Breast epithelium (tissue), 3 donors: ENCODE measurements around the gene CHST10.

ENCODE experiments used
- CTCF ChIP-seq, 3 donors: fragments of 450-650 bp; IDR thresholded peaks; one replicate each; pipeline ENCODE4 v1.5.1; 2016 to 2017; ENCODE audit warnings: antibody characterized with exemption in 3 of 3, mild to moderate bottlenecking in 3 of 3, moderate library complexity in 3 of 3
- POLR2A ChIP-seq: fragments of 450-650 bp; IDR thresholded peaks from one replicate; pipeline ENCODE4 v1.6.1; 2016; ENCODE audit warnings: antibody characterized with exemption, mild to moderate bottlenecking, moderate library complexity
- POLR2AphosphoS5 ChIP-seq, 3 donors: sonication (generic); formaldehyde crosslinking; IDR thresholded peaks; one replicate each; pipeline ENCODE4 v1.6.1; 2017; ENCODE audit warnings: antibody characterized with exemption in 3 of 3

GRCh38 chr2:100453853-100454252, 36.4 kb upstream of the CHST10 start:
- TF ChIP-seq CTCF (IDR thresholded peaks at IDR 0.05) (no peak), POLR2AphosphoS5 (IDR thresholded peaks at IDR 0.05) (no peak), POLR2A (no peak)
